ENCODE measurements around the gene REV3L.
"Not testable (repeated sequence)": the region's sequence is repeated elsewhere in the genome, so short reads cannot be mapped to it uniquely, and the experiment has no call there.

The REV3L gene

DNA sequence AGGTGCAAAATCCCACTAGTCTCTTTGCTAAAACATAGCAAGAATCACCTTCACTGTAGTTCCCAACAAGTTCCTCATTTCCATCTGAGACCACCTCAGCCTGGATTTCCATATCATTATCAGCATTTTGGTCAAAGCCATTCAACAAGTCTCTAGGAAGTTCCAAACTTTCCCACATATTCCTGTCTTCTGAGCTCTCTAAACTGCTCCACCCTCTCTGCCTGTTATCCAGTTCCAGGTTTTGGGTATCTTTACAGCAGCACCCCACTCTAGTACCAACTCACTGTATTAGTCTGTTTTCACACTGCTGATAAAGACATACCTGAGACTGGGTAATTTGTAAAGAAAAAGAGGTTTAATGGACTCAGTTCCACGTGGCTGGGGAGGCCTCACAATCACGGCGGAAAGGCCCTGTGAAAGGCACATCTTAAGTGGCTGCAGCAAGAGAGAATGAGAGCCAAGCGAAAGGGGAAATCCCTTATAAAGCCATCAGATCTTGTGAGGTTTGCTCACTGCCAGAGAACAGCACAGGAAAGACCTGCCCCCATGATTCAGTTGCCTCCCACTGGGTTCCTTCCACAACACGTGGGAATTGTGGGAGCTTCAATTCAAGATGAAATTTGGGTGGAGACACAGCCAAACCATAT, 192.2 kb downstream of the REV3L start:
- DNase-seq = peak; percentile 16 to 18

DNA sequence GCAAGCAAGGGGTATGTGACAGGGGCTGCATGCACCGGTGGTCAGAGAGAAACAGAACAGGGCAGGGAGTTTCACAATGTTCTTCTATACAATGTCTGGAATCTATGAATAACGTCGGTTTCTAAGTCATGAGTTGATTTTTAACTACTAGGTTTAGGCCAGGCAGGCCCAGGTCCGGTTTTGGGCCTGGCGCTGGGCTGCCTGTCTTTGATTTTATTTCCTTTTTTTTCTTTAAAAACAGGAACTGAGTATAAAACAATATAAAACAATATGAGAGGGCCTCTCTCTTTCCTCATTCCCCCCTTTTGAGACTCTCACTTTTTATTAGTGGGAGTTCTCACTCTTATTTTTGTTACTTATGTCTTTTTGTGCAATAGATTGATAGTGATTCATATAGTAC, 198.7 kb downstream of the REV3L start:
- DNase-seq = not testable (repeated sequence)

- DNase-seq = no peak
These were observed 199.3 kb downstream of the REV3L start for GRCh38 chr6:111283707-111284106.

- DNase-seq = no peak
These were observed 200.5 kb downstream of the REV3L start for GRCh38 chr6:111282515-111282914.

- DNase-seq = no peak
These were observed 202.5 kb downstream of the REV3L start for GRCh38 chr6:111280445-111280955.

DNA sequence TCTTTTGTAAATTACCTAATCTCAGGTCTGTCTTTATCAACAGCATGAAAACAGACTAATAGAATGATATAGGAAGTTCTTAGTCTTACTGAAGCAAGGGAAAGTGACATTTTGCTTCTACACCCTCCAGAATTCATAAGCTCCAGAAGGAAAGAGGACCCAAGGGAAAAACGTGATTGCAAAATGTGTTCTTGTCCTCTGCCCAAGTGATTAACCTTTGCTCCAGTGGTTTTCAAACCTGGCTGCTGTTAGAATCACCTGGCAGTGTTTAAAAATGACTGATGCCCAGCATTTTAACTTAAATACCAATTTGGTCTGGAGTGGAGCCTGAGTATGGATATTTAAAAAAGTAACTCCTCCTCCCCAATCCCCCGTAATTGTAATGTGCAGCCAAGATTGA, 204.3 kb downstream of the REV3L start:
- DNase-seq = no peak

- no peak for DNase-seq
These were observed 205.2 kb downstream of the REV3L start for GRCh38 chr6:111277819-111278218.

DNA sequence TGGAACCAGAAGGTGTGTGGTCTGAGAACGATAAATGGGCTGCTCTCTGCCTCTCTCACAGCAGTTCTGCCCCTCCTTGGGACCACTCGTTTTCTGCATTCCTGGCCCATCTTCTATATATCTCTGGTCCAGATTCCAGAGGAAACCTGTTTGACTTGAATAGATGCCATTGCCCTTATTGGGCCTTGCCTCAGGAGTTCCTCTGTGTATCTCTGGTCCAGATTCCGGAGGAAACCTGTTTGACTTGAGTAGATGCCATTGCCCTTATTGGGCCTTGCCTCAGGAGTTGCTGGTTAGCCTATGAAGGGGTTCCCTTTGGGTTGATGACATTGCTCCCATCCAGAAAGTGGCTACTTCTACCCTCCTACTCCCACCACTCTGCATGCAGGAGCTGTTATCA, 206.3 kb downstream of the REV3L start:
- DNase-seq = no peak

- no peak for DNase-seq
These were observed 206.7 kb downstream of the REV3L start for GRCh38 chr6:111276335-111276734.

DNA sequence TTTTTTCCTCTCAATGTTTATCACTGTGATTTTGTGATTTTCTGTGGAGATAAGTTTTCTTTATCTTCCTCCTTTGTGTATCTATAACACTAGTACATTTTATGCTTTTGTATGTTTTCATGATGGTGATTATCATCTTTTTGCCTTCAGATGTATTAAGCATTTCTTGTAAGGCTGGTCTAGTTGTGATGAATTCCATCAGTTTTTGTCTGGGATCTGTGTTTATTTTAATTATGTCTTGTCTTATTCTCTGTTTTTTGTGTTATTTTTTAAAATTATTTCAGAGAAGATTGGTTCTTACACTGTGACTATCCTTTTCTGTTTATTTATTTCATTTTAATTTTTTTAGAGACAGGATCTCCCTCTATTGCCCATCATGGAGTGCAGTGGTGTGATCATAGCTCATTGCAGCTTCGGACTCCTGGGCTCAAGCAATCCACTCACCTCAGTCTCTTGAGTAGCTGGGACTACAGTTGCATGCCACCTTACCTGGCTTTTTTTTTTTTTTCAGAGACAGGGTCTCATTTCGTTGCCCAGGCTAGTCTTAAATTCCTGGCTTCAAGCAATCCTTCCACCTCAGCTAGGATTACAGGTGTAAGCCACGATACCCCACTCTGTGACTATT, 208.3 kb downstream of the REV3L start:
- DNase-seq = no peak

GRCh38 chr6:111270121-111270520, 212.9 kb downstream of the REV3L start:
- DNase-seq = no peak

DNA sequence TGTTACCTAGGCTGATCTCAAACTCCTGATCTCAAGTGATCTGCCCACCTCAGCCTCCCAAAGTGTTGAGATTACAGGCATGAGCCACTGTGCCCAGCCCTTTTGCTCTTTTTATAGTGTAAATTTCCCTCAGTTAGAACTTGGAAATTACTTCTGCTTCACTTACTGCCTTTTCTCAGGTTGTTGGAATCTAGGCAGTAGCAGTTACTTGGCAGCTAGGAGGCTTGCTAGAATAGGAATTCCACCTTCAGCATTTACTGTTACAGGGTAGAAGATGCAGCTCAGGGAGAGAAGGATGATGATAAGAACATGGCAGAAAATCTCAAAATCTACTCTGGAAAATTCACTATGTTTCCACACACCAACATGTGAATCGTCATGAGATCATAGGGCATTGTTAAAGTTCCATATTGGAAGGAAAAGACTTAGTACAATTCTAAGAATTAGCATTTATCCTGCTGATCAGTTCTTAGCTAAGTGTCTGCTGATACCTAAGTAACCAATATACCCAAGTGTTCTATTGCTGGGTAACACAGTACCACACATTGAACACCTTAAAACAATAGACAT, 213.5 kb downstream of the REV3L start:
- DNase-seq = no peak

DNA sequence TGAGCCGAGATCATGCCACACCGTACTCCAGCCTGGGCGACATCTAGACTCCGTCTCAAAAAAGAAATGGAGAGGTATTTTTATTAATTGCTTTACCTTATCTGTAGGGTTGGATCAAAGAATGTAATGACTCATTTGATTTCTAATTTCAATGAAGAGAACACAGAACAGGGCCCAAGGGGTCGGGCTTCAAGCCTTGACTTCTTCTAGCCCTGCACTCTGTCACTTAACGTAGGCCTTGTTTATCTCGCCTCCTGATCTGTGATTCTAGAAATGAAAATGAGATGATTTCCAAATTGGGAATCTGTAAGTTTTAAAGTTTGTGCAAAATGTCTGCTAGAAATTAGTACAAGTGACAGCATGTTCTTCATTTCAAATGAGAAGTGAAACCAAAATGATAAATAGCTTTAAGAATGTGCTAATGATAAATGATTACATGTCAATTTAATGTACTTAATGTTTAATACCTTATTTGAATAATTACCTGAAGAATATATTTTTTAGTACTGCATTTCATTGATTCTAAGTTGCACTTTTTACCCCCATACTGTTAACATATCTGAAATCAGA, 215.2 kb downstream of the REV3L start:
- no peak for DNase-seq

GRCh38 chr6:111266276-111266675, 216.7 kb downstream of the REV3L start:
- no peak for DNase-seq

GRCh38 chr6:111265842-111266241, 217.2 kb downstream of the REV3L start:
- no peak for DNase-seq

- DNase-seq = no peak
These were observed 219.2 kb downstream of the REV3L start for GRCh38 chr6:111263837-111264236.

- DNase-seq = no peak
These were observed 222.3 kb downstream of the REV3L start for GRCh38 chr6:111260570-111261298.

GRCh38 chr6:111259089-111259831, 223.8 kb downstream of the REV3L start:
- peak; percentile 98 to 99 for DNase-seq

DNA sequence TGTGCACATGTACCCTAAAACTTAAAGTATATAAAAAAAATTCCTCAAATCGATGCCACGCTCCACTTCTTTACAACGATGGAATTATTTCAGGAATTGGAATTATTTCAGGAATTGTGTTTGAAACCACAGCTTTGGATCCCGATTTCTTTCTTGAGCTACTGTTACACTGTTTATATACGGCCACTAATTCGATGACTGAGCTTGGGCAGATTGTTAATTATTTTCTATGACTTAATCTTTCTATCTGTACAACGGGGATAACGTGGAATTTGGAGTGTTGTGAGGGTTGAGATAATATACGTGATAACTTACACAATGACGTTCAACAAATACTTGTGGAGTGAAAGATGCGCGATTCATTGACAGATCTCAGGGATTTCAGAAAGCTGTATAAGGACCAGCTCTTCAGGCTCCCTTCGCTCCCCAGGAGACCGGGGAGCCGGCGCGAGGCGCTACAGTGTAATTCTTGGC, 224.4 kb downstream of the REV3L start:
- no peak for DNase-seq

DNA sequence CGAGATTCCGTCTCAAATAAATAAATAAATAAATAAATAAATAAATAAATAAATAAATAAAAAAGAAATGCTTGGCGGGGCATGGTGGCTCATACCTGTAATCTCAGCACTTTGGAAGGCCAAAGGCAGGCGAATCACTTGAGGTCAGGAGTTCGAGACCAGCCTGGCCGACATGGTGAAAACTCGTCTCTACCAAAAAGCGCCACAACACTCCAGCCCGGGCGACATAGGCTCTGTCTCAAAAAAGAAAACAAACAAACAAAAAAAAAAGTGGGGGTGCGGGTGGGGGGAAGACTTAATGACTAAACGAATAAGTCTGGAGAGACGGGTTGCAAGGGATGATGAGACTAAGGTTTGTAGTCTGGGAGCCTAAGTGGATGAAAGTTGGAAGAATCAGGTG, 225.0 kb downstream of the REV3L start:
- no peak for DNase-seq

DNA sequence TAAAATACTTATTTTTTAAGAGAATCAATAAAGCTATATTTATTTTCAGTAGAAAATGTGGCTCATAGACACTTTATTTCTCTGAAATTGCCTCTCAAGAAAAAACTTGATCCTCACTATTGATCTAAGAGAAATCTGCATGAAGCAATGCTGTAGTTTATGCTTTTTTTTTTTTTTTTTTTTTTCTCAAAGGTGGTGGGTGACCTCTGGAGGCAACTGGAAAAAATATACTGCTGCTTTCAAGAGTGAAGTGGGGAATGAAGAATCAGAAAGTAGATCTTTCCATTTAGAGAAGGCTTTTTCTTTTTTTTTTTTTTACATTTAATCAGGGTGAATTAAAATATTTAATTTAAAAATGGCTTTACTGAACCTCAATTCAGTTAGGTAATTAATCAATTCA, 226.4 kb downstream of the REV3L start:
- no peak for DNase-seq

DNA sequence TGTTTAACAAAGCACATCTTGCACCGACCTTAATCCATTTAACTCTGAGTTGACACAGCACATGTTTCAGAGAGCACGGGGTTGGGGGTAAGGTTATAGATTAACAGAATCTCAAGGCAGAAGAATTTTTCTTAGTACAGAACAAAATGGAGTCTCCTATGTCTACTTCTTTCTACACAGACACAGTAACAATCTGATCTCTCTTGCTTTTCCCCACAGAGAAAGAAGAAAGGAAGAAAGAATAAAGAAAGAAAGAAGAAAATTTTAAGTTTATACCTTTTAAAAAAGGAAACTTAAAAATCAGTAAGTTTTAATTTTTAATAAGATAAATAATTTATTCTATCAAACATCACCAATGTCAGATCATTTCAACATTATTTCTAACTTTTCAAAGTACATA, 227.2 kb downstream of the REV3L start:
- not testable (repeated sequence) for DNase-seq
